Endodermal cell (in vitro differentiated cells): ENCODE results near the gene GJA10. TPM values are rescaled to one million over a fixed set of nuclear protein-coding genes. Genes with fewer than 3 reads are reported as not detected.

Experiments used
- DNase-seq: peaks from one replicate; pipeline ENCODE4 v3.0.0-alpha.2; 2017
- H3K27ac ChIP-seq: 2 replicates; pipeline ENCODE4 v1.5.1; 2013; ENCODE audit warnings: mild to moderate bottlenecking, low read depth, low read length, moderate library complexity
- H3K27me3 ChIP-seq: 2 replicates; pipeline ENCODE4 v1.6.1; 2013; ENCODE audit warnings: mild to moderate bottlenecking, low read length, moderate library complexity; ENCODE audit not compliant: insufficient read depth, control insufficient read depth, poor library complexity, severe bottlenecking
- H3K36me3 ChIP-seq: 2 replicates; pipeline ENCODE4 v1.7.0; 2013; ENCODE audit warnings: mild to moderate bottlenecking, low read length, moderate library complexity; ENCODE audit not compliant: control insufficient read depth, insufficient read depth
- H3K4me1 ChIP-seq: one replicate; pipeline ENCODE4 v1.7.0; 2013; ENCODE audit warnings: low read length; ENCODE audit not compliant: control insufficient read depth, insufficient read depth
- H3K4me3 ChIP-seq: 2 replicates; pipeline ENCODE4 v1.5.1; 2013; ENCODE audit warnings: mild to moderate bottlenecking, low read length, moderate library complexity
- H3K9ac ChIP-seq: 2 replicates; pipeline ENCODE4 v1.6.1; 2013; ENCODE audit warnings: mild to moderate bottlenecking, low read length, moderate library complexity; ENCODE audit not compliant: poor library complexity, severe bottlenecking; ENCODE audit errors: extremely low read depth
- H3K9me3 ChIP-seq: 2 replicates; pipeline ENCODE4 v1.6.1; 2013; ENCODE audit warnings: mild to moderate bottlenecking, low read length, moderate library complexity; ENCODE audit not compliant: control insufficient read depth
- H3K27ac Mint-ChIP-seq: 2 replicates; pipeline ENCODE4 v1.8.0; 2020; ENCODE audit warnings: mixed read lengths
- H3K27me3 Mint-ChIP-seq: 2 replicates; pipeline ENCODE4 v1.8.0; 2021; ENCODE audit warnings: mild to moderate bottlenecking, mixed read lengths; ENCODE audit not compliant: insufficient read depth
- H3K36me3 Mint-ChIP-seq: 2 replicates; pipeline ENCODE4 v1.8.0; 2020; ENCODE audit warnings: low read depth, mixed read lengths
- H3K4me1 Mint-ChIP-seq: 2 replicates; pipeline ENCODE4 v1.8.0; 2020; ENCODE audit warnings: mixed read lengths
- H3K4me3 Mint-ChIP-seq: 2 replicates; pipeline ENCODE4 v1.8.0; 2020; ENCODE audit warnings: mild to moderate bottlenecking, moderate library complexity, mixed read lengths
- H3K9me3 Mint-ChIP-seq: 2 replicates; pipeline ENCODE4 v1.8.0; 2020; ENCODE audit warnings: mild to moderate bottlenecking, mixed read lengths
- WGBS, 2 experiments: methylation state at CpG; one replicate each; pipeline versions ENCODE4 v1.1.5 to v1.1.7; 2013; ENCODE audit warnings: missing lambda C conversion rate in 2 of 2, mixed read lengths in 1 of 2; ENCODE audit not compliant: insufficient coverage in 1 of 2, insufficient read length in 1 of 2; 5-methylcytosine and 5-hydroxymethylcytosine counted together
- total RNA-seq, 2 donors: library from RNA; stranded (reverse); fragmentation: NEBNext Ultra II Directional in 1 of 2; extraction: Animal tissue kit (Norgen Biotek cat#: 25700) in 1 of 2; gene quantifications; 2 replicates in 1 of 2; 3 replicates in 1 of 2; pipeline ENCODE4 v1.2.1, GENCODE V29; 2021
- TF ChIP-seq, protein P1 (sequence below): fragments of 200-600 bp; sonication (generic); conservative IDR thresholded peaks from 2 replicates; pipeline ENCODE4 v1.5.0; 2021; ENCODE audit warnings: antibody characterized with exemption, mild to moderate bottlenecking

Gene GJA10
- total RNA-seq, 2 donors from 2014 or later, result 0.42 TPM; not detected in 1

DNA sequence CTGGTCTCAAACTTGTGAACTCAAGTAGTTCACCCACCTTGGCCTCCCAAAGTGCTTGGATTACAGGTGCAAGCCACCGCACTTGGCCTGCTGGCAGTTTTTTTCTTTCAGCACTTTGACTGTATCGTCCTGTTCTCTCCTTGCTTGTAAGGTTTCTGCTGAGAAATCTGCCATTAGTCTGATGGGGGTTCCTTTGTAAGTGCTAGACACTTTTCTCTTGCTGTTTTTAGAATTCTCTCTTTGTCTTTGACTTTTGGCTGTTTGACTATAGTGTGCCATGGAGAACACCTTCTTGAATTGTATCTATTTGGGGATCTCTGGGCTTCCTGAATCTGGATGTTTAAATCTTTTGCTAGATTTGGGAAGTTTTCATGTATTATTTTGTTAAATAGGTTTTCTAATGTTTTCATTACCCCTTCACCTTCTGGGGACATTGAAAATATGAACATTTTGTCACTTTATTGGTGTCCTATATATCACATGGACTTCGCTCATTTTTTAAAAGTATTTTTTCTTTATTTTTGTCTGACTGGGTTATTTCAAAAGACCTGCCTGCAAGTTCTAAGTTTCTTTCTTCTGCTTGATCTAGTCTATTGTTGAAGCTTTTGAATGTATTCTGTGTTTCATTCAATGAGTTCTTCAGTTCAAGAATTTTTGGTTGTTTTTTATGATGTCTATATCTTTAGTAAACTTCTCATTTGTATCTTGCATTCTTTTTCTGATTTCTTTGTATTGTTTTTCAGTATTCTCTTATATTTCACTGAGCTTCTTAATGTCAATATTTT, 22.1 kb downstream of the GJA10 start:
- H3K36me3 Mint-ChIP-seq, result no peaks in the 10 kb centered on the region
- WGBS, 2 experiments, result 93 to 100% methylated on average over 2 to 3 of the region's 3 CpGs
- no peak overlapping the region for H3K27ac ChIP-seq
- no peaks in the 10 kb centered on the region for H3K27me3 ChIP-seq
- no peaks in the 10 kb centered on the region for H3K27me3 Mint-ChIP-seq
- peaks cover 12% of the 10 kb centered on the region for H3K9me3 ChIP-seq
- TF ChIP-seq, protein P1, sequence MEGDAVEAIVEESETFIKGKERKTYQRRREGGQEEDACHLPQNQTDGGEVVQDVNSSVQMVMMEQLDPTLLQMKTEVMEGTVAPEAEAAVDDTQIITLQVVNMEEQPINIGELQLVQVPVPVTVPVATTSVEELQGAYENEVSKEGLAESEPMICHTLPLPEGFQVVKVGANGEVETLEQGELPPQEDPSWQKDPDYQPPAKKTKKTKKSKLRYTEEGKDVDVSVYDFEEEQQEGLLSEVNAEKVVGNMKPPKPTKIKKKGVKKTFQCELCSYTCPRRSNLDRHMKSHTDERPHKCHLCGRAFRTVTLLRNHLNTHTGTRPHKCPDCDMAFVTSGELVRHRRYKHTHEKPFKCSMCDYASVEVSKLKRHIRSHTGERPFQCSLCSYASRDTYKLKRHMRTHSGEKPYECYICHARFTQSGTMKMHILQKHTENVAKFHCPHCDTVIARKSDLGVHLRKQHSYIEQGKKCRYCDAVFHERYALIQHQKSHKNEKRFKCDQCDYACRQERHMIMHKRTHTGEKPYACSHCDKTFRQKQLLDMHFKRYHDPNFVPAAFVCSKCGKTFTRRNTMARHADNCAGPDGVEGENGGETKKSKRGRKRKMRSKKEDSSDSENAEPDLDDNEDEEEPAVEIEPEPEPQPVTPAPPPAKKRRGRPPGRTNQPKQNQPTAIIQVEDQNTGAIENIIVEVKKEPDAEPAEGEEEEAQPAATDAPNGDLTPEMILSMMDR, result no peak
- no peak overlapping the region for H3K4me3 Mint-ChIP-seq
- H3K36me3 ChIP-seq, result no peaks in the 10 kb centered on the region
- no peaks in the 10 kb centered on the region for H3K4me1 ChIP-seq
- no peak overlapping the region for H3K9ac ChIP-seq
- no peaks in the 10 kb centered on the region for H3K4me1 Mint-ChIP-seq
- peaks cover 15% of the 10 kb centered on the region for H3K9me3 Mint-ChIP-seq
- no peak for DNase-seq
- H3K27ac Mint-ChIP-seq, result no peak overlapping the region
- H3K4me3 ChIP-seq, result no peak overlapping the region

DNA sequence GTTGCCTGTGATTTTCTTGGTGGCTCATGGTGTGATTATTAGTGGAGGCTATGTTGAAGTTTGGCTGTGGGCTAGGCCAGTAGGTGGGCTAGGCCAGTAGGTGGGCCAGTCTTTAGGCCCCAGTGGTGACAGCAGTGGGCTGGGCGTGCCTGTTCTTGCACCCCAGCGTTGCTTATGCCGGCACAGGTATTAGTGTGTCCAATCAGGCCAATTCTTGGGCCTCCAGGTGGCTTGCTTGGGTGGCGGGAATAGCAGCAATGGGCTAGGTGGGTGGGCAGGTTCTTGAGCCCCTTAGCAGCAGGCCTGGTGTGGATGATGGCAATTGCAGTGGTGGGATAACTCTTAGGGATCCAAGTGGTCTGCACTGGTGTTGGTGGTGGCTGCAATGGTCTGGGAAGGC, 22.9 kb downstream of the GJA10 start:
- TF ChIP-seq, protein P1, result no peak
- Mint-ChIP-seq H3K4me1 (no peaks in the 10 kb centered on the region), H3K27me3 (no peaks in the 10 kb centered on the region), H3K4me3 (no peak overlapping the region), H3K9me3 (peaks cover 15% of the 10 kb centered on the region), H3K27ac (no peak overlapping the region), H3K36me3 (no peaks in the 10 kb centered on the region)
- no peak for DNase-seq
- Histone ChIP-seq H3K4me3 (no peak overlapping the region), H3K27me3 (no peaks in the 10 kb centered on the region), H3K4me1 (no peaks in the 10 kb centered on the region), H3K9ac (no peak overlapping the region), H3K27ac (no peak overlapping the region), H3K36me3 (no peaks in the 10 kb centered on the region), H3K9me3 (peaks cover 12% of the 10 kb centered on the region)
- 90 to 93% methylated on average over 4 of the region's 4 CpGs for WGBS, 2 experiments

DNA sequence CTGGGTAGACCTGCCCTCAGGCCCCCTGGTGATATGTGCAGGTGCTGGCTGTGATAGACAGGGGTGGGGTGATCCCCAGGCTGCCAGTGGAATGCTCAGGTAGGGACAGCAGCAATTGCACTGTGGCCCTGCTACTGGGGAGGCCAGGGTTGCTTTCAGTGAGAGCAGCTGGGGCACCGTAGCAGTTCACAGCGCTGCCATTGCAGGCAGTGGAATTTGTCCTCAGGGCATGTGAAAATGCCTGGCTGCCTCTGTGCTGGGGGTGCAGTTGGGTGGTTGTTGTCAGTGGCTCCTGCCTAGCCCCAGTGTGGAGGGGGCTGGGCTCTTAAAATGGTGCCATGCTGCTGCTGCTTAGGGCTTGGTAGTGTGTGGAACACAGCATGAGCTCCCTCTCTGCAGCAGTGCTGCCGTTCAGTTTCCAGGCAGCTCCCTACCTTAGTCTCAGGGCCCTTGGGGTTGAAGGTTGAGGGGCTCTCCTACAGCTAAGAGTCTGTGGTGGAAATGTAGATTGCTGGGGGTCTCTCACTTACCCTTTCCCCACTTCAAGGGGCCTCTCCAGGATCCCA, 23.6 kb downstream of the GJA10 start:
- no peaks in the 10 kb centered on the region for H3K36me3 ChIP-seq
- Mint-ChIP-seq H3K27me3 (no peaks in the 10 kb centered on the region), H3K9me3 (peaks cover 15% of the 10 kb centered on the region), H3K27ac (no peak overlapping the region), H3K4me3 (no peak overlapping the region), H3K4me1 (no peaks in the 10 kb centered on the region), H3K36me3 (no peaks in the 10 kb centered on the region)
- TF ChIP-seq, protein P1, result no peak
- peaks cover 12% of the 10 kb centered on the region for H3K9me3 ChIP-seq
- H3K27me3 ChIP-seq, result no peaks in the 10 kb centered on the region
- no peaks in the 10 kb centered on the region for H3K4me1 ChIP-seq
- no peak overlapping the region for H3K27ac ChIP-seq
- 40 to 82% methylated on average over 1 to 3 of the region's 3 CpGs for WGBS, 2 experiments
- H3K4me3 ChIP-seq, result no peak overlapping the region
- H3K9ac ChIP-seq, result no peak overlapping the region
- DNase-seq, result no peak
